Activated CD4-positive, alpha-beta memory T cell treated with anti-CD3 and anti-CD28 coated beads for 36 hours (primary cell): ENCODE results near the gene TTC23L. TPM values are rescaled to one million over a fixed set of nuclear protein-coding genes. Genes with fewer than 3 reads are reported as not detected.

ENCODE experiments used
- total RNA-seq, 2 experiments: library from RNA; stranded (reverse); gene quantifications; one replicate each; pipeline ENCODE4 v1.2.3, GENCODE V29; 2021

The TTC23L gene
- total RNA-seq, 2 experiments from 2014 or later, result 0.07 TPM; not detected in 1

Other genes with a start within 250 kb of the TTC23L start
- gene RAI14, start 182.8 kb upstream of the TTC23L start, total RNA-seq, result 1 to 10 TPM; 3.9 to 5.4 TPM
- 10 to 100 TPM; 36.2 to 38.3 TPM for gene RAD1, start 76.3 kb downstream of the TTC23L start, total RNA-seq
- 10 to 100 TPM; 67.4 to 71.4 TPM for gene BRIX1, start 76.5 kb downstream of the TTC23L start, total RNA-seq
- 10 to 100 TPM; 60.3 to 62.3 TPM for gene DNAJC21, start 90.4 kb downstream of the TTC23L start, total RNA-seq
- not detected for gene AGXT2, start 208.8 kb downstream of the TTC23L start, total RNA-seq